Hepatocyte (in vitro differentiated cells): ENCODE data around the gene FAM222B. TPM values are rescaled to one million over a fixed set of nuclear protein-coding genes. Genes with fewer than 3 reads are reported as not detected.

Experiments used
- DNase-seq: peaks from one replicate; pipeline ENCODE4 v3.0.0-alpha.2; 2016; ENCODE audit warnings: low spot score
- H2AFZ ChIP-seq: fragments of 200-600 bp; sonication (generic); 2 replicates; pipeline ENCODE4 v1.6.0; 2016; ENCODE audit warnings: antibody characterized with exemption, mild to moderate bottlenecking
- H3K27ac ChIP-seq: fragments of 200-600 bp; sonication (generic); 2 replicates; pipeline ENCODE4 v1.5.1; 2016; ENCODE audit warnings: mild to moderate bottlenecking
- H3K27me3 ChIP-seq: fragments of 200-600 bp; sonication (generic); 2 replicates; pipeline ENCODE4 v1.6.1; 2016
- H3K36me3 ChIP-seq: fragments of 200-600 bp; sonication (generic); replicated peaks from 2 replicates; pipeline ENCODE4 v1.5.1; 2016; ENCODE audit warnings: low read depth; ENCODE audit not compliant: insufficient read depth
- H3K4me1 ChIP-seq: fragments of 200-600 bp; sonication (generic); 2 replicates; pipeline ENCODE4 v1.5.1; 2016; ENCODE audit warnings: mild to moderate bottlenecking, moderate library complexity; ENCODE audit not compliant: insufficient read depth
- H3K4me2 ChIP-seq: fragments of 200-600 bp; sonication (generic); 2 replicates; pipeline ENCODE4 v1.6.0; 2016
- H3K4me3 ChIP-seq: fragments of 200-600 bp; sonication (generic); 2 replicates; pipeline ENCODE4 v1.5.1; 2016; ENCODE audit warnings: mild to moderate bottlenecking
- H3K79me2 ChIP-seq: fragments of 200-600 bp; sonication (generic); 2 replicates; pipeline ENCODE4 v1.6.0; 2017; ENCODE audit warnings: mild to moderate bottlenecking
- H3K9me2 ChIP-seq: fragments of 200-600 bp; sonication (generic); replicated peaks from 2 replicates; pipeline ENCODE4 v1.6.0; 2017; ENCODE audit warnings: mild to moderate bottlenecking; ENCODE audit not compliant: insufficient read depth
- H3K9me3 ChIP-seq: fragments of 200-600 bp; sonication (generic); 2 replicates; pipeline ENCODE4 v1.5.1; 2016; ENCODE audit warnings: low read depth, mild to moderate bottlenecking
- H4K20me1 ChIP-seq: fragments of 200-600 bp; sonication (generic); 2 replicates; pipeline ENCODE4 v1.6.0; 2016; ENCODE audit warnings: mild to moderate bottlenecking; ENCODE audit not compliant: insufficient read depth, poor library complexity, severe bottlenecking
- EZH2 ChIP-seq: fragments of 200-600 bp; sonication (generic); IDR thresholded peaks from 2 replicates; pipeline ENCODE4 v1.6.1; 2016; ENCODE audit warnings: antibody characterized with exemption, mild to moderate bottlenecking, borderline replicate concordance
- EZH2phosphoT487 ChIP-seq: fragments of 200-600 bp; sonication (generic); IDR thresholded peaks from one replicate; pipeline ENCODE4 v1.6.1; 2018; ENCODE audit warnings: antibody characterized with exemption, mild to moderate bottlenecking, low read depth, moderate library complexity; ENCODE audit not compliant: unreplicated experiment, severe bottlenecking
- WGBS: methylation state at CpG from one replicate; pipeline ENCODE4 v1.1.6; 2016; ENCODE audit warnings: low lambda C conversion rate; ENCODE audit errors: missing lambda C conversion rate; 5-methylcytosine and 5-hydroxymethylcytosine counted together
- polyA plus RNA-seq: library from polyadenylated mRNA; unstranded; fragments of >200 nt; fragmentation: Nextera tagmentation; extraction: Ambion mirVana; gene quantifications from 2 replicates; pipeline ENCODE4 v1.2.1, GENCODE V29; 2016
- total RNA-seq: library from RNA; depleted of rRNA; stranded (reverse); fragments of >200 nt; gene quantifications from 2 replicates; pipeline ENCODE4 v1.2.3, GENCODE V29; 2014
- TF ChIP-seq, protein P1 (sequence below): fragments of 200-600 bp; sonication (generic); IDR thresholded peaks from 2 replicates; pipeline ENCODE4 v1.5.1; 2016; ENCODE audit warnings: antibody characterized with exemption, mild to moderate bottlenecking; ENCODE audit not compliant: poor library complexity

The FAM222B gene
- total and polyA plus RNA-seq, 2 experiments from 2014 or later: 7.9 to 36.0 TPM

DNA sequence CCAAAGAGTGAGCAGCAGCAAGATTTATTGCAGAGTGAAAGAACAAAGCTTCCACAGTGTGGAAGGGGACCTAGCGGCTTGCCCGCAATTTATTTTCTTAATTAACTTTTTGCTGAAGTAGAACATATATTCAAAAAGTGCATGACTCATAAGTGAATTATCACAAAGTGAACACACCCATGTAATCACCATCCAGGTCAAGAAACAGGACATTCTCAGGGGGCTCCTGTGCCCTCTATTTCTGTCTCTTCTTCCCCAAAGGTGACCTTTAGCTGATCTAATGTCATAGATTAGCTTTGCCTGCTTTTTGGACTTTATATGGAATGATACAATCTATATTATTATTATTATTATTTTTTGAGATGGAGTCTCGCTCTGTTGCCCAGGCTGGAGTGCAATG lies 32.2 kb upstream of the FAM222B start:
- H3K36me3 ChIP-seq: no peaks in the 10 kb centered on the region
- DNase-seq: no peak
- H3K4me3 ChIP-seq: no peak overlapping the region
- H3K27ac ChIP-seq: no peak overlapping the region
- H3K9me3 ChIP-seq: no peaks in the 10 kb centered on the region
- no peaks in the 10 kb centered on the region for H3K9me2 ChIP-seq
- no peak overlapping the region for H3K4me2 ChIP-seq
- H4K20me1 ChIP-seq: no peaks in the 10 kb centered on the region
- TF ChIP-seq, protein P1, sequence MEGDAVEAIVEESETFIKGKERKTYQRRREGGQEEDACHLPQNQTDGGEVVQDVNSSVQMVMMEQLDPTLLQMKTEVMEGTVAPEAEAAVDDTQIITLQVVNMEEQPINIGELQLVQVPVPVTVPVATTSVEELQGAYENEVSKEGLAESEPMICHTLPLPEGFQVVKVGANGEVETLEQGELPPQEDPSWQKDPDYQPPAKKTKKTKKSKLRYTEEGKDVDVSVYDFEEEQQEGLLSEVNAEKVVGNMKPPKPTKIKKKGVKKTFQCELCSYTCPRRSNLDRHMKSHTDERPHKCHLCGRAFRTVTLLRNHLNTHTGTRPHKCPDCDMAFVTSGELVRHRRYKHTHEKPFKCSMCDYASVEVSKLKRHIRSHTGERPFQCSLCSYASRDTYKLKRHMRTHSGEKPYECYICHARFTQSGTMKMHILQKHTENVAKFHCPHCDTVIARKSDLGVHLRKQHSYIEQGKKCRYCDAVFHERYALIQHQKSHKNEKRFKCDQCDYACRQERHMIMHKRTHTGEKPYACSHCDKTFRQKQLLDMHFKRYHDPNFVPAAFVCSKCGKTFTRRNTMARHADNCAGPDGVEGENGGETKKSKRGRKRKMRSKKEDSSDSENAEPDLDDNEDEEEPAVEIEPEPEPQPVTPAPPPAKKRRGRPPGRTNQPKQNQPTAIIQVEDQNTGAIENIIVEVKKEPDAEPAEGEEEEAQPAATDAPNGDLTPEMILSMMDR: no peak
- TF ChIP-seq EZH2phosphoT487 (no peak), EZH2 (no peak)
- WGBS: 93% methylated on average over 3 of the region's 3 CpGs
- H2AFZ ChIP-seq: no peak overlapping the region
- H3K4me1 ChIP-seq: no peaks in the 10 kb centered on the region
- H3K79me2 ChIP-seq: no peaks in the 10 kb centered on the region
- H3K27me3 ChIP-seq: no peaks in the 10 kb centered on the region

DNA sequence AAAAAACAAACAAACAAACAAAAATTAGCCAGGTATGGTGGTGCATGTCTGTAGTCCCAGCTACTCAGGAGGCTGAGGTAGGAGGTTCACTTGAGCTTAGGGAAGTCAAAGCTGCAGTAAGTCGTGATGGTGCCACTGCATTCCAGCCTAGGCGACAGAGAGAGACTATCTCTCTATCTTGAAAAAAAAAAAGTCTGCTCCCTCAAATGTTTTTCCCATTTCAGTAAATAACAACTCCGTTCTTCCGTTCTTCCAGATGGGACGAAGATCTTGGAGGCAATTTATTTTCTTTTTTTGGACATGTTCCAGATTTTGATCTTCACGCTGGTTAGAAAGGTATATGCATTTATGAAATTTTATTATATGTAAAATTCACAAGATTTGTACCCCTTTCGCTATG lies 31.2 kb upstream of the FAM222B start:
- H3K36me3 ChIP-seq: no peaks in the 10 kb centered on the region
- no peak overlapping the region for H2AFZ ChIP-seq
- no peaks in the 10 kb centered on the region for H3K79me2 ChIP-seq
- no peaks in the 10 kb centered on the region for H3K27me3 ChIP-seq
- DNase-seq: no peak
- H3K9me3 ChIP-seq: no peaks in the 10 kb centered on the region
- no peaks in the 10 kb centered on the region for H3K9me2 ChIP-seq
- H3K4me2 ChIP-seq: no peak overlapping the region
- 85% methylated on average over 7 of the region's 7 CpGs for WGBS
- no peaks in the 10 kb centered on the region for H4K20me1 ChIP-seq
- no peak overlapping the region for H3K27ac ChIP-seq
- H3K4me1 ChIP-seq: no peaks in the 10 kb centered on the region
- no peak overlapping the region for H3K4me3 ChIP-seq
- TF ChIP-seq EZH2: no peak
- TF ChIP-seq, protein P1: no peak
- no peak for TF ChIP-seq EZH2phosphoT487

DNA sequence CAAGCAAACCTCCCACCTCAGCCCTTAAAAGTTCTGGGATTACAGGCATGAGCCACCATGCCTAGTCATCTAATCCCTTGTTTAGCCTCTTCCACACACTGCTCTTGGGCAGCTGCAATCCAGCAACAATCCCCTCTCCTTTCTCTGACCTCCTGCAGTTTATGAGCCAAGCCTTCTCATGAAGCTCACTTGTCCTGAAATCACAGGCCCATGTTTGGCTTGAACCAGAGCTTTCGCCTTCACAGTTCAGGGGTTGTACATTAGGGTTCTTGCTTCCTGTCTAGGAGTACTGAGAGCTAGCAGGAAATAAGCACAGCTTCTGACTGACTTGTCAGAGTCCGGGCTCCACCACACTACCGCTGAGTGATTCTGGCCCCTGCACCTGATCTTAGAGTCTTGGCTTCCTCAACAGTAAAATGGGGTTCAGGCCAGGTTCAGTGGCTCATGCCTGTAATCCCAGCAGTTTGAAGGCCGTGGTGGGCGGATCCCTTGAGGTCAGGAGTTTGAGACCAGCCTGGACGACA lies 28.5 kb upstream of the FAM222B start:
- no peaks in the 10 kb centered on the region for H3K36me3 ChIP-seq
- DNase-seq: no peak
- no peaks in the 10 kb centered on the region for H3K4me1 ChIP-seq
- no peak overlapping the region for H3K4me2 ChIP-seq
- no peaks in the 10 kb centered on the region for H4K20me1 ChIP-seq
- no peaks in the 10 kb centered on the region for H3K9me3 ChIP-seq
- H3K27me3 ChIP-seq: no peaks in the 10 kb centered on the region
- 81% methylated on average over 6 of the region's 6 CpGs for WGBS
- H3K79me2 ChIP-seq: no peaks in the 10 kb centered on the region
- H3K27ac ChIP-seq: no peak overlapping the region
- H3K9me2 ChIP-seq: no peaks in the 10 kb centered on the region
- no peak for TF ChIP-seq EZH2
- no peak for TF ChIP-seq EZH2phosphoT487
- TF ChIP-seq, protein P1: no peak
- no peak overlapping the region for H3K4me3 ChIP-seq
- no peak overlapping the region for H2AFZ ChIP-seq

- no peaks in the 10 kb centered on the region for H3K27me3 ChIP-seq
- DNase-seq: no peak
- H4K20me1 ChIP-seq: no peaks in the 10 kb centered on the region
- H3K9me2 ChIP-seq: no peaks in the 10 kb centered on the region
- H3K9me3 ChIP-seq: no peaks in the 10 kb centered on the region
- H3K27ac ChIP-seq: no peak overlapping the region
- H3K36me3 ChIP-seq: no peaks in the 10 kb centered on the region
- TF ChIP-seq, protein P1: no peak
- TF ChIP-seq EZH2phosphoT487 (no peak), EZH2 (no peak)
- no peaks in the 10 kb centered on the region for H3K79me2 ChIP-seq
- no peak overlapping the region for H3K4me2 ChIP-seq
- 87% methylated on average over 7 of the region's 7 CpGs for WGBS
- H3K4me3 ChIP-seq: no peak overlapping the region
- no peaks in the 10 kb centered on the region for H3K4me1 ChIP-seq
- H2AFZ ChIP-seq: no peak overlapping the region
These were observed 24.7 kb upstream of the FAM222B start for GRCh38 chr17:28867276-28867675.
